ENCODE results near the gene SGPL1. TPM values are rescaled to one million over a fixed set of nuclear protein-coding genes. Genes with fewer than 3 reads are reported as not detected.

Gene SGPL1
- total and polyA plus RNA-seq, 2 experiments from 2014 or later: 12.0 to 42.7 TPM

- TF ChIP-seq ZNF462 (CRISPR knock-in tag; IDR thresholded peaks at IDR 0.05): no peak
- TF ChIP-seq ETS1 (IDR thresholded peaks at IDR 0.05): no peak
- no peak for TF ChIP-seq EZH2phosphoT487 (IDR thresholded peaks at IDR 0.05; ENCODE audit: unreplicated experiment)
- TF ChIP-seq EZH2 (IDR thresholded peaks at IDR 0.05; ENCODE audit: low read depth, unreplicated experiment): no peak
- TF ChIP-seq JUNB (IDR thresholded peaks at IDR 0.05; ENCODE audit: unreplicated experiment): no peak
- no peak for TF ChIP-seq CREB1 (CRISPR knock-in tag; IDR thresholded peaks at IDR 0.05; ENCODE audit: low read depth)
- TF ChIP-seq ZNF114 (CRISPR knock-in tag; IDR thresholded peaks at IDR 0.05): no peak
- TF ChIP-seq POLR2AphosphoS5 (IDR thresholded peaks at IDR 0.05; ENCODE audit: low read depth): no peak
Measured at GRCh38 chr10:70853038-70853437, 37.3 kb downstream of the SGPL1 start (continued).

- Mint-ChIP-seq H3K4me1 (no peaks in the 10 kb centered on the region), H3K9me3 (no peaks in the 10 kb centered on the region), H3K4me3 (no peak overlapping the region), H3K36me3 (ENCODE audit: low read depth) (peaks cover 47% of the 10 kb centered on the region; the same call in 2 of the 3 replicates), H3K27ac (peak overlapping the region; percentile 6; the same call in 1 of the 2 replicates), H3K27me3 (ENCODE audit: insufficient read depth, low read depth, poor library complexity) (peaks cover 4% of the 10 kb centered on the region)
- peaks cover 24% of the 10 kb centered on the region; the same call in 1 of the 2 replicates for H3K36me3 ChIP-seq (ENCODE audit: insufficient read depth)
- 0 out of 2 replicates have a peak, but pooled peaks cover 4% of the 10 kb centered on the region for H3K79me2 ChIP-seq (replicated peaks; ENCODE audit: insufficient read depth)
- no peak overlapping the region for H3K4me3 ChIP-seq
- H3K4me2 ChIP-seq: no peak overlapping the region
- H2AFZ ChIP-seq: no peak overlapping the region
- H3K27me3 ChIP-seq (ENCODE audit: insufficient read depth): no peaks in the 10 kb centered on the region
- DNase-seq (ENCODE audit: low spot score) (no peak), ATAC-seq (no peak)
- H3K27ac ChIP-seq (ENCODE audit: low read depth): no peak overlapping the region
- H4K20me1 ChIP-seq (replicated peaks; ENCODE audit: insufficient read depth): peaks cover 5% of the 10 kb centered on the region; the same call in 1 of the 2 replicates
- no peaks in the 10 kb centered on the region for H3K9me2 ChIP-seq (ENCODE audit: insufficient read depth)
- H3F3A ChIP-seq (replicated peaks; ENCODE audit: low read depth): no peaks in the 10 kb centered on the region
- TF ChIP-seq REST (IDR thresholded peaks at IDR 0.05; ENCODE audit: unreplicated experiment): no peak
- no peak for TF ChIP-seq EZH2 (IDR thresholded peaks at IDR 0.05; ENCODE audit: low read depth, unreplicated experiment)
- TF ChIP-seq ETS1 (IDR thresholded peaks at IDR 0.05): no peak
- no peaks in the 10 kb centered on the region for H3K4me1 ChIP-seq (ENCODE audit: insufficient read depth)
Measured at GRCh38 chr10:70853457-70853856, 37.7 kb downstream of the SGPL1 start.

Data from GM23338 (cell line).